IMR-90 (cell line): ENCODE measurements around the gene NACC2. TPM values are rescaled to one million over a fixed set of nuclear protein-coding genes. Genes with fewer than 3 reads are reported as not detected.
A peak's percentile ranks its signal among the peaks of the same experiment; 100 is the strongest.

Source experiments
- ATAC-seq: fragments of 200-7000 bp; cut with Tn5 transposase; 2 replicates; pipeline ENCODE4 v1.9.1; 2020; ENCODE audit warnings: low read depth, mild to moderate bottlenecking, moderate library complexity
- BruUV-seq: library from RNA; stranded (reverse); fragments of 400-500 nt; replicated peaks from 2 replicates; lab custom pipeline; 2021; lab: Mats Ljungman, UMichigan
- CTCF ChIA-PET: fragments of 300-600 bp; formaldehyde crosslinking; extraction: SDS; loops from one replicate; lab custom pipeline; 2021; ENCODE audit warnings: antibody characterized with exemption; lab: Yijun Ruan, JAX
- POLR2A ChIA-PET: fragments of 300-600 bp; sonication (Branson Sonifier 250); formaldehyde crosslinking; loops from one replicate; lab custom pipeline; 2022; ENCODE audit warnings: antibody characterized with exemption; ENCODE audit not compliant: unreplicated experiment; lab: Charles Lee
- DNase-seq: peaks from one replicate; pipeline ENCODE4 v3.0.0; 2013
- H2AFZ ChIP-seq: replicated peaks from 2 replicates; pipeline ENCODE3; 2013; ENCODE audit warnings: low read length, mild to moderate bottlenecking; ENCODE audit not compliant: poor library complexity
- H2AK5ac ChIP-seq: 2 replicates; pipeline ENCODE4 v1.6.1; 2013; ENCODE audit warnings: low read depth, low read length, inconsistent platforms
- H2AK9ac ChIP-seq: replicated peaks from 2 replicates; pipeline ENCODE3; 2013; ENCODE audit warnings: mild to moderate bottlenecking, low read depth, low read length, moderate library complexity; ENCODE audit not compliant: poor library complexity
- H2BK120ac ChIP-seq: 2 replicates; pipeline ENCODE4 v1.6.1; 2013; ENCODE audit warnings: low read depth, low read length, inconsistent platforms
- H2BK15ac ChIP-seq: 3 replicates; pipeline ENCODE4 v1.6.1; 2013; ENCODE audit warnings: low read depth, low read length, inconsistent platforms
- H2BK20ac ChIP-seq: 2 replicates; pipeline ENCODE4 v1.6.1; 2013; ENCODE audit warnings: low read depth, mild to moderate bottlenecking, inconsistent platforms, low read length, moderate library complexity
- H2BK5ac ChIP-seq: 2 replicates; pipeline ENCODE4 v1.6.1; 2013; ENCODE audit warnings: mild to moderate bottlenecking, low read depth, low read length, inconsistent platforms; ENCODE audit not compliant: poor library complexity, severe bottlenecking
- H3K14ac ChIP-seq: replicated peaks from 2 replicates; pipeline ENCODE4 v1.6.1; 2013; ENCODE audit warnings: low read depth, low read length, inconsistent platforms
- H3K18ac ChIP-seq: 2 replicates; pipeline ENCODE4 v1.6.1; 2013; ENCODE audit warnings: low read depth, low read length, control low read depth
- H3K23ac ChIP-seq: 2 replicates; pipeline ENCODE4 v1.6.1; 2013; ENCODE audit warnings: low read depth, low read length, inconsistent platforms
- H3K27ac ChIP-seq: 2 replicates; pipeline ENCODE4 v1.5.1; 2013; ENCODE audit warnings: mild to moderate bottlenecking, control low read depth, low read length; ENCODE audit not compliant: insufficient read depth
- H3K27me3 ChIP-seq: 2 replicates; pipeline ENCODE4 v1.6.1; 2013; ENCODE audit warnings: low read length; ENCODE audit not compliant: control insufficient read depth, insufficient read depth
- H3K36me3 ChIP-seq: 2 replicates; pipeline ENCODE4 v1.6.1; 2013; ENCODE audit warnings: low read length, mixed read lengths; ENCODE audit not compliant: control insufficient read depth, insufficient read depth
- H3K4ac ChIP-seq: 2 replicates; pipeline ENCODE4 v1.6.1; 2013; ENCODE audit warnings: low read depth, low read length, inconsistent platforms
- H3K4me1 ChIP-seq: 2 replicates; pipeline ENCODE4 v1.6.1; 2013; ENCODE audit warnings: low read length, mixed read lengths; ENCODE audit not compliant: control insufficient read depth, insufficient read depth
- H3K4me2 ChIP-seq: 2 replicates; pipeline ENCODE4 v1.6.1; 2013; ENCODE audit warnings: low read depth, mild to moderate bottlenecking, control low read depth, low read length, moderate library complexity
- H3K4me3 ChIP-seq: 2 replicates; pipeline ENCODE4 v1.5.1; 2013; ENCODE audit warnings: low read depth, mild to moderate bottlenecking, control low read depth, low read length, moderate library complexity; ENCODE audit not compliant: insufficient read depth
- H3K56ac ChIP-seq: 2 replicates; pipeline ENCODE4 v1.6.1; 2013; ENCODE audit warnings: low read length, inconsistent platforms; ENCODE audit not compliant: insufficient read depth; ENCODE audit errors: extremely low read depth
- H3K79me1 ChIP-seq, 2 experiments: 2 replicates each; pipeline ENCODE4 v1.6.1; 2013; ENCODE audit warnings: low read length in 2 of 2, inconsistent platforms in 1 of 2, low read depth in 1 of 2
- H3K9ac ChIP-seq: 2 replicates; pipeline ENCODE4 v1.6.1; 2013; ENCODE audit warnings: low read depth, low read length, control low read depth
- H3K9me1 ChIP-seq: 2 replicates; pipeline ENCODE4 v1.6.1; 2013; ENCODE audit warnings: low read length, inconsistent platforms; ENCODE audit not compliant: insufficient read depth
- H3K9me3 ChIP-seq: 2 replicates; pipeline ENCODE4 v1.6.1; 2013; ENCODE audit warnings: low read length; ENCODE audit not compliant: control insufficient read depth, insufficient read depth
- H4K20me1 ChIP-seq: 2 replicates; pipeline ENCODE4 v1.6.1; 2013; ENCODE audit warnings: low read length, inconsistent platforms; ENCODE audit not compliant: insufficient read depth
- H4K5ac ChIP-seq: 2 replicates; pipeline ENCODE4 v1.6.1; 2013; ENCODE audit warnings: mild to moderate bottlenecking, low read depth, low read length, control low read depth
- H4K8ac ChIP-seq, 2 experiments: 2 replicates each; pipeline ENCODE4 v1.6.1; 2013; ENCODE audit warnings: low read depth in 2 of 2, low read length in 2 of 2, control low read depth in 1 of 2, inconsistent platforms in 1 of 2
- H4K91ac ChIP-seq: 2 replicates; pipeline ENCODE4 v1.6.1; 2013; ENCODE audit warnings: low read depth, low read length, inconsistent platforms; ENCODE audit not compliant: insufficient read depth
- BHLHE40 ChIP-seq: fragments of 150-350 bp; IDR thresholded peaks from 2 replicates; pipeline ENCODE4 v1.6.1; 2016; ENCODE audit warnings: mild to moderate bottlenecking, low read depth, low read length
- CEBPB ChIP-seq: IDR thresholded peaks from 2 replicates; pipeline ENCODE4 v1.6.1; 2012; ENCODE audit warnings: low read depth, low read length, improper control_type of control experiment
- CHD1 ChIP-seq: IDR thresholded peaks from 2 replicates; pipeline ENCODE4 v1.6.1; 2012; ENCODE audit warnings: low read depth, low read length, improper control_type of control experiment
- FOS ChIP-seq: fragments of 150-350 bp; IDR thresholded peaks from 2 replicates; pipeline ENCODE4 v1.6.1; 2016; ENCODE audit warnings: low read depth, low read length
- MAFK ChIP-seq: IDR thresholded peaks from 2 replicates; pipeline ENCODE4 v1.6.1; 2012; ENCODE audit warnings: low read depth, low read length, improper control_type of control experiment
- MAZ ChIP-seq: IDR thresholded peaks from 2 replicates; pipeline ENCODE4 v1.6.1; 2012; ENCODE audit warnings: low read depth, mild to moderate bottlenecking, low read length, improper control_type of control experiment, moderate library complexity, borderline replicate concordance
- NFE2L2 ChIP-seq: fragments of 150-350 bp; IDR thresholded peaks from 2 replicates; pipeline ENCODE4 v1.6.1; 2016; ENCODE audit warnings: low read depth, mild to moderate bottlenecking, low read length
- POLR2A ChIP-seq: IDR thresholded peaks from 2 replicates; pipeline ENCODE4 v1.6.1; 2012; ENCODE audit warnings: mild to moderate bottlenecking, low read depth, low read length
- WGBS, 2 experiments: methylation state at CpG; one replicate each; pipeline versions ENCODE4 v1.1.5 to v1.1.7; 2013; ENCODE audit warnings: missing lambda C conversion rate in 2 of 2; ENCODE audit not compliant: insufficient read length in 1 of 2; ENCODE audit errors: extremely low coverage in 2 of 2; 5-methylcytosine and 5-hydroxymethylcytosine counted together
- dilution Hi-C: fragments of 300-500 bp; cut with HindIII; formaldehyde crosslinking; loops from one replicate; pipeline ENCODE4 v1.14.3; 2018; ENCODE audit warnings: low sequenced_read_pairs; ENCODE audit not compliant: unreplicated experiment
- in situ Hi-C: fragments of 300-500 bp; cut with MboI; formaldehyde crosslinking; loops from 3 replicates; pipeline ENCODE4 v1.14.3; 2019; ENCODE audit warnings: low sequenced_read_pairs, inconsistent platforms, mixed read lengths
- intact Hi-C: fragments of 100-400 bp; cut with micrococcal nuclease; formaldehyde crosslinking; loops from 2 replicates; pipeline ENCODE4 v1.10.0; 2022
- polyA plus RNA-seq, 3 experiments: library from polyadenylated mRNA; depleted of rRNA; stranded (reverse); fragments of >200 nt; gene quantifications; 2 replicates each; pipeline ENCODE4 v1.2.3, GENCODE V29; 2012; ENCODE audit warnings: low replicate concordance in 1 of 3
- total RNA-seq: library from RNA; depleted of rRNA; stranded (reverse); fragments of >200 nt; gene quantifications from 2 replicates; pipeline ENCODE4 v1.2.3, GENCODE V29; 2012
- TF ChIP-seq, protein P1 (sequence below): fragments of 150-350 bp; IDR thresholded peaks from 2 replicates; pipeline ENCODE4 v1.6.1; 2017; ENCODE audit warnings: mild to moderate bottlenecking, antibody characterized with exemption, low read length, low read depth

Gene NACC2
- total and polyA plus RNA-seq, 2 of the 4 experiments (the other 2 are of a cell fraction), result 7.9 to 19.0 TPM

DNA sequence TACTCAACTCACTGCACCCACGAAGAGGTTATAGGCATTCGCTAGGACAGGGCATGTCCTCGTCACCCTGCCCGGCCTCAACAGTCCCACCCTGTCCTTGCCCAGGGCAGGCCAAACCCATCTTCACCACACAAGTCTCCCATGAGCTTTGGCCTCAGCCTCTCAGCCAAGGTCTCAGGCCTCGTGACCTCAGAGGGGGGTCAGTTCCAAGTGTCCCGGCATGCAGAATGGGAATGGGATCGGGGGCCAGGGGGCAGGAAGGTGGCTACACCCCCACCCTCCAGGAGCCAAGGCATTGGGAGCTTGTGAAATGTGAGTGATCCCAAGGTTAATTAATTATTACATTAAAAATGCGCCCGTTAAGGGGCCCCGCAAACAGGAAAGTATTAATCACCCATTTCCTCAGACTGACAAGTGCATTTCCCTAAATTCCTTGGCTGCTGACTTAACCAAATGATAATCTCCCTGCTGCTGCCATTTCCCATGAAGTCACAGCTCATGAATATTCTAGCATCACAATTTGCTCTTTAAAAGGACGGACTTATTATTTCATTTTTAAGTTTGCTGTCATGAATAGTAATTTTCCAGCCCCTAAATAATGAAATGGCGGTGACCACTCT, 125.9 kb downstream of the NACC2 start:
- dilution Hi-C loops, result no loop called here
- no peak for ATAC-seq
- TF ChIP-seq CHD1 (no peak), CEBPB (no peak), BHLHE40 (no peak), NFE2L2 (no peak), FOS (no peak), MAFK (no peak), POLR2A (no peak), MAZ (no peak)
- TF ChIP-seq, protein P1, sequence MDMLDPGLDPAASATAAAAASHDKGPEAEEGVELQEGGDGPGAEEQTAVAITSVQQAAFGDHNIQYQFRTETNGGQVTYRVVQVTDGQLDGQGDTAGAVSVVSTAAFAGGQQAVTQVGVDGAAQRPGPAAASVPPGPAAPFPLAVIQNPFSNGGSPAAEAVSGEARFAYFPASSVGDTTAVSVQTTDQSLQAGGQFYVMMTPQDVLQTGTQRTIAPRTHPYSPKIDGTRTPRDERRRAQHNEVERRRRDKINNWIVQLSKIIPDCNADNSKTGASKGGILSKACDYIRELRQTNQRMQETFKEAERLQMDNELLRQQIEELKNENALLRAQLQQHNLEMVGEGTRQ, result no peak

More for the DNA sequence above, 125.9 kb downstream of the NACC2 start:
- H3K4me1 ChIP-seq, result peaks cover 2% of the 10 kb centered on the region; the same call in 1 of the 2 replicates
- peaks cover 9% of the 10 kb centered on the region; the same call in 1 of the 2 replicates for H3K27me3 ChIP-seq
- H2BK5ac ChIP-seq, result no peak overlapping the region
- WGBS, 2 experiments, result 40% methylated on average over 1 of the region's 12 CpGs; no CpG with 5 or more reads in 1 of the 2 experiments
- H2AK9ac ChIP-seq, result no peak overlapping the region
- H3K79me1 ChIP-seq, result 0 out of 4 replicates have a peak, but pooled peaks cover 0 to 3% of the 10 kb centered on the region in 2 experiments
- in situ Hi-C loops (no loop called here), intact Hi-C loops (no loop called here)
- H3K18ac ChIP-seq, result no peak overlapping the region
- H3K23ac ChIP-seq, result no peak overlapping the region
- 0 out of 2 replicates have a peak, but pooled peaks cover 3% of the 10 kb centered on the region for H3K9me1 ChIP-seq
- no TSS peak for BruUV-seq
- H3K9ac ChIP-seq, result no peak overlapping the region
- H2BK15ac ChIP-seq, result no peak overlapping the region
- H3K36me3 ChIP-seq, result no peaks in the 10 kb centered on the region
- no peak overlapping the region for H2BK120ac ChIP-seq
- H2BK20ac ChIP-seq, result no peak overlapping the region
- no peak overlapping the region for H3K4ac ChIP-seq
- peaks cover 11% of the 10 kb centered on the region for H4K20me1 ChIP-seq
- CTCF ChIA-PET, result interaction anchor here (0.6 kb wide), 1 partner anchor 175 kb away, joined by 4 read pairs; no protein-coding TSS in a partner anchor
- DNase-seq, result peak; percentile 22
- H3K9me3 ChIP-seq, result no peaks in the 10 kb centered on the region
- H3K56ac ChIP-seq, result no peak overlapping the region
- H2AFZ ChIP-seq, result no peak overlapping the region
- H4K91ac ChIP-seq, result no peak overlapping the region
- H3K4me3 ChIP-seq, result no peak overlapping the region
- H2AK5ac ChIP-seq, result peak overlapping the region; percentile 49
- no peak overlapping the region for H3K4me2 ChIP-seq
- POLR2A ChIA-PET, result no interaction called here
- no peak overlapping the region for H4K5ac ChIP-seq
- H3K27ac ChIP-seq, result no peak overlapping the region
- H3K14ac ChIP-seq, result no peak overlapping the region
- no peak overlapping the region for H4K8ac ChIP-seq
